GM21423 (cell line): ENCODE measurements around the gene SBSN.

Source experiments
- ATAC-seq: cut with Tn5 transposase; IDR thresholded peaks from one replicate; pipeline ENCODE4 v1.9.1; 2021; ENCODE audit warnings: mild to moderate bottlenecking, moderate library complexity; ENCODE audit not compliant: unreplicated experiment

SBSN gene

DNA sequence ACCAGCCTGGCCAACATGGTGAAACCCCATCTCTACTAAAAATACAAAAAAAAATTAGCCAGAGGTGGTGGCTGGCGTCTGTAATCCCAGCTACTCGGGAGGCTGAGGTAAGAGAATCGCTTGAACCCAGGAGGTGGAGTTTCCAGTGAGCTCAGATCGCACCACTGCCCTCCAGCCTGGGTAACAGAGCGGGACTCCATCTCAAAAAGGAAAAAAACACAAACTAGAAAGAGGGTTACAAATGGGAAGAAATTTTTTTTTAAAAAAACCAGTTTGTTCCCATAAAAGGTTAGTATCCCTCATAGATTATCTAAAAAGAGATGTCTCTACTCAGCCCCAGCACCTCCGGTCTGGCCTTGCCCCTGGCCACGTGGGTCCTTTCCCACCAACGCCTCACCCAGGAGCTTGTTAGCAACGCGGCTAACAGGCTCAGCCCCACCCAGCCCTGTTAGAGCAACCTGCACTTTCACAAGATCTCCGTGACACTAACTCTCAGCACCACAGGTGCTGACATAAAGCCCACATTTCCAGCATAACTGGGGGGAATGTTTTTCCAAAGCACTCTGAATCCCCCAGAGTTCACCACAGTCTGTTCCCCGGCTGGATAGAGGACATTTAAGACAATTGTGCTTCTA, 19.0 kb downstream of the SBSN start:
- no peak for ATAC-seq

DNA sequence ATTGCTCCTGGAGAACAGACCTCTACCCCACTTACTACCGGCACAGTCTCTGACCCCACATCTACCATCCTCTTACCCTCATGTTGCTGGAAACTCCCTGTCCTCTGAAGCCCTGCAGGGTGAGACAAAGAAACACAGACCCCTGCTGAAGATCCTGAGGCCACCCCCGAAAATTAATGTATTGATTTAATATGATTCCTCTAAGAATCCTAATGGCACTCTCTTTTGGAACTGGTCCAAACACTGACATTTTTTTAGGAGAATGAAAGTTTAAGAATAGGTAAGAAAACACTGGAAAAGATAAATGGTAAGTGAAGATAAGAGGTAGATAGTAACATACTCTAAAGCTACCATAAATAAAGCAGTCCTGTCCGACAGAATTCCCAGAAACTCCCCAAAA, 20.0 kb downstream of the SBSN start:
- no peak for ATAC-seq

DNA sequence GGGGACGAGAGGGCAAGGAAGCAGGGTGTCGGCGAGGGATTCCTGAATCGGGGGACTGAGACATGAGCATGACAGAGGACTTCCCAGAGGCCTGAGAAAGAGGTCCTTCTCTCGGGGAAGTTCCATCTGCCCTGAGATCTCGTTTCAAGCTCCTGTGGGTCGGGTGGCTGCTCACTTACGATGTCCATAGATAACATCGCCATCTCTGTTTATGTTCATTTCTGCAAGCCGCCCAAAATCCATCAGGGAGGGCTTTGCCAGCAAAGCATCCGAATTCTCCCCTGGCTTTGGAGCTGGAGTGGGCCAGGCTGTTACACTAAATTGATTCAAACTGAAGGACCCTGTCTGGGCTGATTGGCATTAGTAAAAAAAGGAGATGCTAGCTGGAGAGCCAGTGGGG, 20.6 kb downstream of the SBSN start:
- no peak for ATAC-seq

DNA sequence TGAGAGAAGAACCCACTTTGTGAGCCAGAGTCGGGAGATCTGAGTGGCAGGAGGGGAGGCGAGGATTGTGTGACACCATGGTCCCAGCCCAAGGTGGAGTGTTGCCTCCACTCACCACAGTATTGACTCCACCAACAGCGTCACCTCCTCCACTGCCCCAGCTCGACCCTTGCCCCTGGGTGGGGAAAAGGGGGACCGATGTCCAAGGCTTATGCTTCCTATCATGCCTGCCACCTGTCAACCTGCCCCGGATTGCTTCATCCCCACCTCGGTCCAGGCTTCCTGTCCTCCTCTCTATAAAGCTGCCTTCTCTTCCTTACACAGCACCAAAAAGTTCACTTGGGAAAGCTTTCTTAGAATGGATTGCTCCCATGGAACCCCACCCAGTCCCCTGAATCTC, 22.1 kb downstream of the SBSN start:
- no peak for ATAC-seq

DNA sequence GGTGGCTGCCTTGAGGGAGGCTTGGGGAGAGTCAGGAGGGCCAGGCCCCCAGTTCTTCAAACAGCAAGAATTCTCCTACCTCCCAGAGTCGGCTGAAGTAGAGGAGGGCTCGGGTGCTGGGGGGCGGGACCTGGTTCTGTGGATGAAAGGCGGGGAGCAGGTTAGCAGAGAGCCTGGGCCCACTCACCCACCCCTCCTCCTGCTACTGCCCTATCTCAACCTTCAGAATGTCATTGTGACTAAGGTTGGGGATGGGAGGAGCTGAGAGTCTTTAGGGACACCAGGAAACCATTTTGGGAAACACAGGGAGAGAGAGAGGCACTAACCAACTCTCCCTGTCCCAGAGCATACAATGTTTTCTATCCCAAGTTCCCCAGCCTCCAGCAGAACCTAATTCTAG, 25.4 kb downstream of the SBSN start:
- ATAC-seq, result no peak

DNA sequence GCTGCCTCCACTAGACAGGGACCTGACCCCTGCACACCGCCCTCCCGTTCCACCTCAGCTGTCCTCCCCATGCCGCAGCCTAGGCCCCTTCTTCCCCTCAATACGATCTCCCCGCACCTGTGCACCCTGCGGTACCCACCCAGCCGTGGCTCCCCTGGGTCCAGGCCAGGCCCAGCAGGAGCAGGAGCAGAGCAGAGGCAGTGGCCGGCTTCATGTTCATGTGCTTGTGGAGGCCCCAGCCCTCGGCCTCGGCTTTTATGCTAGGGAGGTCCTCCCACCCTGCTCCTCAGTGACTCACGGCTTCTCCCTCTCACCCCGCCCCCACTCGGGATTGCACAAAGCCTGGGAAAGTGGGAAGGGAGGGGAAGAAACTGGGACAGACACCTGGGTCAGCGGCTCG, 26.4 kb downstream of the SBSN start:
- ATAC-seq, result no peak

DNA sequence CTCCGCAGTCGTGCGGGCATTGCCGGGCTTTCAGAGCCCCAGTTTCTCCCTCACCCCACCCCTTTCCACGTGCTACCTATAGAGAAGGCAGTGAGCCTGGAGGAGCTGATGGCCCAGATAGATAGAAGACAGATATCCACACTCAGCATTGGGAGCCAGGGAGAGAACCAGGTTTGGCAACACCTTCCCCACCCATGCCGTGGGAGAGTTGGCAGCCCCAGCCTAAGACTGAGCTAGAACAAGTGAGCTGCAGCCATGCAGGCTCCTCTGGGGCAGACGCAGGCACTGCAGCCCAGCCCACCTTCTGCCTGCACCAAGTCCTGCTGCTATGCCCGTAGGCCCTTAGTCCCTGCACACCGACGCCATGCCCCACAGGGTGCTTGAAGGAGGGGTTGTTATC, 27.5 kb downstream of the SBSN start:
- no peak for ATAC-seq

DNA sequence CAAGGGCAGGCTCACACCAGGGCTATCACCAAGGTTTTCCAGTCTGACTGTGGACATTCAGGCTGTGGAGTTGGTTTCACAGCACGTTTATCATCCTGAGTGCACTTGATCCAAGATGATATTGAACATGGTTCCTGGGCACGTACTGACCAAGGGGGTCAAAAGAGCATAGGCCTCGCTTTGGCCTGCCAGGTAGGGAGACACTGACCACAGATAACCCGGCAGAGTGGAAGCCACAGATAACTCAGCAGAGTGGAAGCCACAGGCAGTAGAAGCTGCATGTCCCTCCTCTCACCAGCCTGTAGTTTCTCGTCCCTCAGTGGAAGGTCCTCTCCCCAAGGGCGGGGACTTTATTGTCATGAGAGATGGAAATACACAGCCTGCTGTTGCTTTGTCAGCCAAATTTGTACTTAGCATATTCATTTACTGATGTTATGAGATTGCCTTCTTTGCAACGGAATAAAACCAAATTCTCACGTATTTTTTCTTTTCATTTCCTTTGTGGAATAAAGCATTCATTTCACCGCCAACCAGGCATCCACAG, 29.1 kb downstream of the SBSN start:
- ATAC-seq, result no peak

DNA sequence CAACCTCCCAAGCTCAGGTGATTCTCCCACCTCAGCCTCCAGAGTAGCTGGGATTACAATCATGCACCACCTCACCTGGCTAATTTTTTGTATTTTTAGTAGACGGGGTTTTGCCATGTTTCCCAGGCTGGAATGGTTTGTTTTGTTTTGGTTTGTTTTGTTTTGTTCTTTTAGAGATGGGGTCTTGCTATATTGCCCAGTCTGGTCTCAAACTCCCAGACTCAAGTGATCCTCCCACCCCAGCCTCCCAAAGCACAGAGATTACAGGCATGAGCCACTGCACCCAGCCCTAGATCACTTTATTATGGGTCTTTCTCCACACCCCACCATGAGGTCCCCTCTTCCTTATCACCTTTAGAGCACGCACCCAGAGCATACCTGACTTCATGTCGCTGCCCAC, 29.9 kb downstream of the SBSN start:
- no peak for ATAC-seq

DNA sequence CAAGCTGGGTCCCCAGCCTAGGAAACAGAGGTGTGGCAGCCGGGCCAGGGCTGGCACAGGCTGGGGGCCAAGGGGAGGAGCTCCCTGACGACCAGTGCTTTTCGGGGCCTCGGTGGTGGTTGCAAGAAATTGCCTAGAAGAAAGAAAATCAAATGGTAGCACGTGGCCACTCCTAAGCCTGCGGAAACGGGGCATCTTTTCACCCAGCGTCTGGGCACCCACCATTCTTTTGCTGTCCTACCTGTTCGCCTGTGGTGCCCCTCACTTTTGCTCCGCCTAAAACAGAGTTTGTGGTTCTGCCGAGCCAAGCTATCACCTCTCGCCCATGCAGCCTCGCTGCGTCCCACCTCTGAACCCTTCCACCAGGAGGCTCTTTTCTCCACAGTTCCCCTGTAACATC, 30.7 kb downstream of the SBSN start:
- no peak for ATAC-seq

DNA sequence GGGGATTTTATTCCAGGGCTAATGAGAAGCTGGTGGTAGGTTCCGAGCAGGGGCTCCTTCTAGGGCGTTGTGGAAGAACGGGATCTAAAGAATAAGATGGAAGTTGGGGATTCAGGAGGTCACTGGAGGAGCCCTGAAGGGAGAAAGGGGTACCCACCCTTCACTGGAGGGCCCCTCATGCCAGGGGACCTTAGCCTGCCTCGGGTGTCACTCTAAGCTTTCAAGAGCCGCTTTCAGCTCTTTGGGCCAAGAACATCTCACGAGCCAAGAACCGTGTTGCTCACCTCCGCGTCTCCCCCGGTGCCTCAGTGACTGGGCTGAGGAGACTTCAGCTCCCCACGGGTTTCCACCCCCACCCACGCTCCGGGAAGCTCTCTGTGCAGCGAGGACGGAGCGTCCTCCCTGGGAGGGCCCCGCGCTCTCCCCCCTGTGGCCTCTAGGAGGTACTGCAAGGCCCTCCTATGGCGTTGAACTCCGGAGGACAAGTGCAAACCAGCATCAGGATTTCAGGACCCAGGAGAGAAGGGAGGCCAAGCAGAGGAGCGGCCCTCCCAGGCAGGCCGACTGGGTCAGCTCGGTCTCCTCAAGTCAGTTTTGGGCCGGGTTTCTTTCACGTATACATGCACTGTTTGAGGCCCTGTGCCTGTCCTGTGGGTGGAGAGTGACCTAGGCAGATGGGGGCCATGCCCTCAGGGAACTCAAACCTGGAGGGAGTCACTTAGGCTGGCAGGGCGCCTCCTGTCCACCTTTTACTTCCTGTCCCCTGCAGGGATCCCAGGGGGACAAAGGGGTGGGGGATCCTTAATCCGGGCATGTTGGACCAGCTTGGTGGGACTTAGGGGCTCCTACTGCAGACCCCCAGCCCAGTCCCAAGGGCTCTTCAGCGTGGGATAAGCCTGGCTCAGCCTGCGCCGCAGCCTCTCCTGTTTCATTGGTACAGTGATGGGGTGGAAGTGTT, 32.7 kb downstream of the SBSN start:
- no peak for ATAC-seq

DNA sequence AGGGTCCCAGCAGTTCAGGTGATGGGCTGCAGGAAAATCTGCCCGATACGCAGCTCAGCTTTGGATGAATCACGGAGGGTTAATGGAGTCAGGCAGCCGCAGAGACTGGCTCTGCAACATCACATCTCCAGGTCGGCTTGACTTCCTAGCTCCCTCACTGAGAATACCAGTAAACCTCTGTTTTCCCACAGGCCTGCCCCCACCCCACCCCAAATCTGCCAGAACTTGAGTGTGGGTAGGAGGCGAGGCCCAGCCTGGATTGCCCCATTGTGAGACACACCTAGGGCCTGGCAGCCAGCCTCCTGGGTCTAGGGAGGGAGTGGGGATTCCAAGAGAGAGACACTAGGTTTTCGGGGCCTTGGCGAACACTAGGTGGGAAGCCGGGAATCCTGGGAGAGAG, 34.1 kb downstream of the SBSN start:
- ATAC-seq, result no peak

DNA sequence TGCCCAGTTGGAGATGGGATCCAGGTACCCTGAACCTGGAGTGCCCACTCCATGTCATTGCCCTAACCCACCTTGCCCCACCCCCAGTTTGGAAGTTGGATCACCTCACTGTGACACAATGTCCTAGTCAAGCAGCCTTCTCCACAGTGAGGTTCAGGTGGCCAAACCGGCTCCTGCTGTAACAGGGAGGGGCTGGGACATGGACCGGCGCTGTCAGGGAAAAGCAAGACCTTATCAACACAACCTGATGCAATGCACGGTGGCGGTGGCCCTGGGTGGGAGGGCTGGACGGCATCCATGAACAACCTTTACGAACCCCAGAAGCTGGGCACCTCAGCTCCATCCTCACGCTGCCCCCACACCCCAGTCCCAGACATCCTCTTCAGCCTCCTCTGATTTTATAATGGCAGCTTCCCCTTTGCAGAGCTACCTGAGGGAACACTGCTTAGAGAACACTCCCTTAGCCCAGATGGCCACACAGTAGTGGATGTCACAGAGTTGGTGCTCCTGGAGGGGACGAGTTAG, 36.2 kb downstream of the SBSN start:
- no peak for ATAC-seq

DNA sequence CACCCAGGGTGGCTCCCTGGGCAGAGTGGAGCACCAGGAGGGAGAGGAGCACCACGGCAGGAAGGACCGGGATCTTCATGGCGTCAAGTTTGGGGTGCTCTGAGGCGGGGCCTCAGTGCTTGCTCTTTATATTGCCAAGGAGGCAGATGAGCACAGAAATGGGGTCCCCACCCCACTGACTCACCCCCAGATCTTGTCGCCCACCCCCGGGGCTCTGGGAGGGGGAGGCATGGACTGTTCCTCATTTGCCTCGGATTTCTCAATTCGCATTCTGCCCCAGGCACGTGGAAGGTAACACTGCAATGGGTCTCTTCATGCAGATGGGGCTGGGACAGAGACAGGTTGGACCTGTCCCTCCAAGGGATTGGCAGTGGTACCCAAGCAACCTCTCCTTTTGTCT, 37.7 kb downstream of the SBSN start, which contains the start of gene KRTDAP:
KRTDAP (minus strand) TSS at position 101 of the 400 bp plus-strand sequence; CDS start at position 79, 22 bp downstream.
- no peak for ATAC-seq

DNA sequence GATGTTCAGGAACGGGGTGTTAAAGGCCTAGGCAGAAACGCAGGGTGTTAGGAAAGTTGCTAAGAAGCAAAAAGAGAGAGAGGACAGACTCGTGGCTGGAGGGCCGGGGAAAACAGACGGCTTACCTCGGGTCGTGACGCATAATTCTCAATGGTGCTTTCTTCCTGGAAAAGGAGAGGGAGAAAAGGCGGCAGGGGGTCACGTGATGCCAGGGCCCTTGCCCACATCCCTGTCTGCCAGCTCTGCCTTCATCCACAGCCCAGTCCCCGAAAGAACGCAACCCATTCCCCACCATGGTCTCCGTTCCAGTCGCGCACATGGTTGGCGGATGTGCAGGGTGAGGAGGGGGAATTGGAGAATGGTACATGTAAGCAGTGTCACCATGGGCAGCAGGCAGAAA, 39.4 kb downstream of the SBSN start:
- no peak for ATAC-seq

DNA sequence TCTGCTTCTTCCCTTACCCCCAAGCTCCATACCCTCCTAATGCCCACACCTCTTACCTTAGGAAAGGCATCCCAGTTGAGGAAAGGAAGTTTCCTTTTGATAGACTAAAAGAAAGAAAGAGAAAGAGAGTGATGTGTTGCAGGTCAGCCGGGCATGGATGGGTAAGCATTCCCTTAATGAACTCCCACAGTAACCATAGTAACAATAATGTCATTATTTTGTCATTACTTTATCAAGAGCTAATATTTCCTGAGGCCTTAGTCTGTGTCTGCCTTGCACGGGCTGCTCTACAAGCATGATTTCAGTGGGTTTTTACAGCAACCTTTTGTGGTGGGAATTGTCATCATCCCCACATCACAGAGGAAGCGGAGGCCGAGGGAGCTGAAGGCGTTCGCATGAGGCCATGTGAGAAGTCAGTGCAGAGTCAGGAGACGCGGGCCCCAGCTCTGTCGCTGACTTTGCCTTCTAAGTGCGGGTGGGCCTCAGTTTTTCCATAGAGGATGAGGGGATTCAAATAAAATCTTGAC, 40.4 kb downstream of the SBSN start:
- no peak for ATAC-seq

DNA sequence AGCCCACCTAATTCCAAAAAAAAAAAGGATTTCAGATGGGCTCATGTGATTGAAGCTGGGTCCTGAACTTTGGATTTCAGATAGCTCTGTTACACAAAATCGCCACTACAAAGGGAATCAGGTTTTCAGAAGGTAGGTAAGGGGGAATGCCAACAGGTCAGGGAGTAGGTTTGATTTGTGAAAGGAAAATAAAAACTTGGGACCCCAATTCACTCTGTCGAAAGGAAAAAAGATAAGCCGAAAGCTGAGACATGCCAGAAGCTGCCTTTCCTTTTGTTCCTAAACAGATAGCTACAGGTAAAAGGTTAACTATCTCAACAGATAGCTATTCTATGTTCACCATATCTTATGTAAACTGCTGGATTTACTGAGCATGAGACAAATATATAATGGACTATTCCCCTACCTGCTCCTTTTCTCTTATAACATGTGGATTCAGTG, 41.8 kb downstream of the SBSN start:
- no peak for ATAC-seq

DNA sequence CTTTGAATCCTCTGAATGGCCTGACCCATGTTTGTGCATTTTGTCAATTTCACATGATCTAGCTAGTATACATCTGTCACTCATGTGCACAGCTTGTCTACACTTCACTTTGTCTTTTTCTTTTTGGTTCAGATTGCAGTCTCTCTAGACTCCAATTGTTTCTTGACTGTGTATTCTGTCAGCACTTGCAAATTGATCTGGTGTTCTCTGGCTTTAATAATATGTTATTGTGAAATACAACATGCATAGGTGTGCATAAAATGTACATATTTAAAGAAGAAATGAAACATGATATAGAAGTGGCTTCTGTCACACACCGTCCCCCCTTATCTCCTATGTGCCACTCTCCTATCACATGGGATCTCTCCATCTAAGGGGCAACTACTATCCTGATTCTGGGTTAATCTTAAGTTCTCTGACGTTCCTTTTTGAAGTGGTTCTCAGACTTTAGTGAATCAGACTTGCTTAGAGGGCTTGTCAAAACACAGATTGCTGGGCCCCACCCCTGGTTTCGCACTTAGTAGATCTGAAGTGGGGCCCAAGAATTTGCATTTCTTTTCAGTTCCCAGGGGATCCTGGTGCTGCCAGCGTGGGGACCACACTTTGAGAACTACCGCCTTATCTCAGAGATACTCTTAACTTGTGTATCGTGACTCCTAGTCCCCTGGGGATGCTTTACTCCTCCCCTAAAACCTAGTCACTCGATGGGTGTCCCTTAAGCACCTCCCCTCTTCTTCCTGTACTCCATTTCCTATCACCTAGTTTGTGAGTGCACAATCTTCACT, 43.7 kb downstream of the SBSN start:
- ATAC-seq, result peak; percentile 72

DNA sequence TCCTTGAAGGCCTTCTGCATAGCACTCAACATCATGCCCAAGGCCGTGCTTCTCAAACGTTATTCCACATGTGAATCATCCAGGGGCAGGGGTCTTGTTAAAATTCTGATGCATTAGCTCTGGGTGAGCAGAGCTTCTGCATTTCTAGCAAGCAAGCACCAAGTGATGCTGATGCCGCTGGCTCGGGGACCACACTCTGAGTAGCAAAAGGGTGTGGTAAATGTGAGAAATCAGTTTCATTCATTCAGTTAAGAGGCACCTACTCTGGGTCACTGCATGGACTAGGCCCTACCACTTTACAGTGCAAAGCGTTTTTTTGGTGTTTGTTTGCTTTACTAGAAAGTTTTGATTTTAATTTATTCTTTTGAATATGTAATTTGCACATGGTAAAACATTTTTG, 45.0 kb downstream of the SBSN start:
- ATAC-seq, result no peak

DNA sequence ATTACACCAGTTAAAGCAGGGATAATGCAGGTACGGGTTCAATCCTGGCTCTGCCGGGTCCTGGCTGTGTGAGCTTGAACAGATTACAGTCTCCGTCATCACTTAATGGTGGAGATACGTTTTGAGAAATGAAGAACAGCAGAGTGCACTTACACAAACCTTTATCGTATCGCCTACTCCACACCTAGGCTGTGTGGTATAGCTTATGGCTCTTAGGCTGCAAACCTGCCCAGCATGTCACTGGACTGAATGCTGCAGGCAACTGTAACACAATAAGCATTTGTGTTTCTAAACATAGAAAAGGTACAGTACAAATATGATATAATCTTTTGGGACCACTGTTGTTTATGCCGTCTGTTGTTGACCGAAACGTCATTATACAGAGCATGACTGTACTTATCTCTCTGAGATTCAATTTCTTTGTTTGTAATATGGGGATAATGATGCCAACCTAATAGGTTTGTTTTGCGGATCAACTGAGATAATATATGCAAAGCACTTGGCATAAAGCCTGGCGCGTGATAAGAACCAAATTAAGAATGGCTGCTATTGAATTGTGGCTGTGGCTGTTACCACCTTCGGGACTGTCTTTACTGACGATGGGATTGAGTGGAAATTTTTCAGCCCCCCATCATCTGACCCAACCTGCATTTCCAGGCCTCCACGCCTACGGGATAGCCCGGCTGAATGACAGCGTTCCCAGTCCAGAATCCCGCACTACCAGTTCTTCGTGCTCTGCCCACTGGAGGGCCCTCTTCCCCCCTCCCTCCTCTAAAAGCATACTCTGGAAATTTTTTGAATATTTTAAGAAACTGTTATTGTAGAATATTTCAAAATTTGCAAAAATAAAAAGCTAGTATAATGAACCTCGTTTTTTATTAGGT, 49.1 kb downstream of the SBSN start:
- ATAC-seq, result no peak
